M059J (cell line): ENCODE results near the gene PLEKHM3. TPM values are rescaled to one million over a fixed set of nuclear protein-coding genes. Genes with fewer than 3 reads are reported as not detected.

Experiments
- DNase-seq: peaks from one replicate; pipeline ENCODE4 v3.0.0-alpha.2; 2012; ENCODE audit warnings: low read depth
- total RNA-seq: library from RNA; depleted of rRNA; stranded (reverse); fragments of >200 nt; shearing (Covaris generic); gene quantifications from 2 replicates; pipeline ENCODE4 v1.2.3, GENCODE V29; 2014

Gene PLEKHM3
- total RNA-seq, 1 experiment from 2014 or later: 5.3 TPM

DNA sequence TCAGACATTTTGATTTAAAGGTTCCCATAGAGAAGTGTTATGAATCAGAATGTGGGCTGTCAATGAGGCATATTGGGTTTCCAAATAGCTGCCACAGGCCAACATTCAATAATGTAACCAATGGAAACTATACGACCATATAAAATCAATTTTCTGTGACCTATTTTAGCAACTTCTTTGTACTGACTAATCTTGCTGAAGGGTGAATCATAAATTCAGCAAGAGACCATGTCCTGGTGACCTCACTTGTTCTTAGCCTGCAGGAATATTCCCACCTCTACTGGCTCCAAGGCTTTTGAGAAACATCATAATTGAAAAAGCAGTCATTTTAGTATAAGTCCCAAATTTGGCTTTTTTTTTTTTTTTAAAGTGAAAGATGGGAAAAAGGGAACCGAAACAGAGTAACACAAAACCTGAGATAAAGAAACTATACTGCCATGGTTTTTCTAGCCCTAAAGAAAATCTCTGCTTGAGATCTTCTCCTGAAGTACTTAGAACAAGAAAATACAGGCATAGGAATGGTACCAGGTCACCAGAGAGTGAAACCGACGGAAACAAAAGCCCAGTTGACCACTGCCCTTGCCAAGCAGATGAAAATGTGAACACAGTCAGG is 32.1 kb downstream of the PLEKHM3 start:
- DNase-seq: peak; percentile 83

DNA sequence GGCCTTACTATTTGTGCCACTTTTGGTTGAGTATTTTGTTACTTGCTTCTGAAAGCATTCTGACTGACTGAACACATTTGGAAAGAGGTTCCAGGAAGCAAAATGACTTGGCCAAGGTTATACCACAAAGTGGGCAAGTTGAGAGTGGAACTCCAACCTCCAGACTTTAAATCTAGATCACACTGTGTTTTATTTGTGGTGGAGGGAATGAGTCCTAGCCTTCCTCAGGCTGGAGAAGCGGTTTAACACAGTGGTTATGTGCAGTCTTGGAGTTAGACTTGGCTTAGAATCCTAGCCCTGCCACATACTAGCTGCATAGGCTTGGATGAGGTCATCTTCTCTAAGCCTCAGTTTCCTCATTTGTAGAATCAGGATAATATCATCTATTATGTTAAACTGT is 33.4 kb downstream of the PLEKHM3 start:
- no peak for DNase-seq

DNA sequence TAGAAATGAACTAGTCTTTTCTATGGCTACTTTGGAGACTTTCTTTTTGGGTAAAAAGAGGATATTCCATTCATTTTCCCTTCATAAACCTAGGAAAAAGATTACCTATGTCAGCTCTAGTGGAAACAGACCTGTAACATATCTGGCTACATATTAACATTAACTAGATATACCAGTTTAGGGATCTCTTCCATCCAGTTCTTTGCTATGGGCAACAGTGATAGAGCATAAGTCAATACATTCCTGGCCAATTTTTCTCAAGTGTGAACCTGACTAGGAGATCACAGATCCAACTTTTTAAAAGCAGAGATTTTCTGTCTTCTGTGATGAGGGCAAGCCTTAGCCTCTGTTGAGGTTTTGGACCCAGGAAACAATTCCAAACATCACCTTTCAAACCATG is 34.5 kb downstream of the PLEKHM3 start:
- no peak for DNase-seq

DNA sequence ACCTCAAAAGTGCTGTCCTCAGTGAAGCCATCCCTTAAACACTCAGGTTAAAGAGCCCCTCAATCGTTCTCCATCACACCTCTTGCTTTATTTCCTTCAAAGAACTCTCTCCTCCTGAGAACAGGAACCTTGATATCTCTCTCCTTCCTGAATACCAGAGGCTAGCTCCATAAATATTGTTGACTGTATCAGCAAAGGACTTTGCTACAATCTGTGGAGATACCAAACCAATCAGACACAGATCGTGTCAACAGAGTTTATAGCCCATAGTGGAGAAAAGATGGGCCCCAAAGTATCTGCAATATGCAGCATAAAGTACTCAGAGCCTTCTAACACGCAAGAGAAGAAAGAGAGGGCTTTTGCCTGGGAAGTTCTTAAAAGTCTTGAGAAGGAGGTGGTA is 36.4 kb downstream of the PLEKHM3 start:
- DNase-seq: no peak

DNA sequence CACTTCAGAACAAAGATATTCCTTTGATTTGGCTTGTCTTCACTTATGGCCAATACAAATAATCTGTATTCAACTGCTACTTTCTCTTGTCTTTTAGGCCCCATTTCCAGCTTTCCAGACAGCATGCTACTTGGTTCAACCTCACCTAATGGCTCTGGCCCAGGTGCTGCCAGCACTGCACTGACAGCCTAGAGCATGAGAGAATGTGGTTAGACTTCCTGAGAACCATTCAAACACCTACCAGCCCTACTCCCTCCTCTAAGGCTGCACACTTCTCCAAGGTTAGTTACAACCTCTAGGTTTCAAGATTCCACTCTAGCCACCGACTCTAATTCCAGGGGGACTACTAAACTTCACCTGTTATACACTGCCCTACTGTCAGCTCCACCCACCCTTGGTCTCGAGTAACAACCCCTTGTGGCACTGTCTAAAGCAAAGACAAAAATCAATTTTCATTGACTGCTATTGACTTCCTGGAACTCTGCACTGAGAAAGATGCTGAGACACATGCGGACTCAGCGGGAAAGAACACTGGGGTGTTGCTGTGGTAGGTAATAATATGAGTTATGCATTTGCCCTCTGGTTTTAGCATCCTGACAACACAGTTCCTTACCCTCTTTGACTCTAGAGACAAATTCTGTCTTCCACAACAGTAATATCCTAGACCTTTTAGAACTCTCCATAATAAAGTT is 38.2 kb downstream of the PLEKHM3 start:
- no peak for DNase-seq

DNA sequence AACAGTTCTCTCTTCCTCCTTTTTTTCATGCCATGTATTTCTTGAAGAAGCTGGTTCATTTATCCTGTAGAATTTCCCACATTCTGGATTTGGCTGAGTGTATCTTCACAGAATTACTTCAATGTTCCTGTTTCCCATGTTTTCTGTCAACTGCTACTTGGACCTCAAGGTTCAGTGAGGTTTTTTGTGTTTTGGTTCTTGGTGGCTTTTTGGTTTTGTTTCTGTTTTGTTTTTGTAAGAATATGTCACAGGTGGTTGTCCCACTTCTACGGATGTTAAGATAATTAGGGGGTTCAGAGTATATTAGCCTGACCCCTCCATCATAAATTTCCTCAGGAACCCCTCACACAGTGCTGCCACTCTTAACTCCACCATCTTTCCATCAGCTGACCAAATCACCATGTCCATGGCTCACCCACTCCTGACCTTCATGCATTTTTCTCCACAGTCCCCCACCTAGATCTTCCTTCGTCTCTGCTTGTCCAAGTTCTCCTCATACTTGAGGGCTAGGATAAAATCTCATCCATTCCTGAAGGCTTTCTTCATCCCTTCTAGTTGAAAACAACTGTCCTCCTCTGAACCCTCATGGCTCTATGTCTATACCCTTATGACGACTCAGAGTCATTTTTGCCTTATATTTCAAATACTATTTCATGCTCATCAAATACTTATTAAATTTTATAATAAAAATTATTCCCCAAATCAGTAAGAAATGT is 40.4 kb downstream of the PLEKHM3 start:
- no peak for DNase-seq

DNA sequence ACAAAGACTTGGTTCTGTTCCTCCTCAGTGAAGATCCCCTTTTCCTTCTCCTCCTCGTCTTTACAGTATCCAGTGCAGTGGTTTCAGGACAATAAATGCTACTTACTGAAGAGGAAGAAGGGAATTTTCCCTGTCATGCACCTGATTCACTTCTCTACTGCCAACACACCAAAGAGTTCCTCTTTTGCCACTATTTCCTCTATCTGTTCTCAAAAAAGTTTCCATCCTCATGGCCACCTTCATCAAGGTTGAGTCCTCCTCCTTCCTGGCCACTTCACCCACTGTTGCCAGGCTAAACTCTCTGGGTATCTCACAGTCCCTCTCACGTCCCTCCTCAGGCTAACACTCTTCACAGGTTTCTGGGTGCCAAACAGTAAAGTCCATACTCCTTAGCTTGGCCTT is 41.7 kb downstream of the PLEKHM3 start:
- no peak for DNase-seq

DNA sequence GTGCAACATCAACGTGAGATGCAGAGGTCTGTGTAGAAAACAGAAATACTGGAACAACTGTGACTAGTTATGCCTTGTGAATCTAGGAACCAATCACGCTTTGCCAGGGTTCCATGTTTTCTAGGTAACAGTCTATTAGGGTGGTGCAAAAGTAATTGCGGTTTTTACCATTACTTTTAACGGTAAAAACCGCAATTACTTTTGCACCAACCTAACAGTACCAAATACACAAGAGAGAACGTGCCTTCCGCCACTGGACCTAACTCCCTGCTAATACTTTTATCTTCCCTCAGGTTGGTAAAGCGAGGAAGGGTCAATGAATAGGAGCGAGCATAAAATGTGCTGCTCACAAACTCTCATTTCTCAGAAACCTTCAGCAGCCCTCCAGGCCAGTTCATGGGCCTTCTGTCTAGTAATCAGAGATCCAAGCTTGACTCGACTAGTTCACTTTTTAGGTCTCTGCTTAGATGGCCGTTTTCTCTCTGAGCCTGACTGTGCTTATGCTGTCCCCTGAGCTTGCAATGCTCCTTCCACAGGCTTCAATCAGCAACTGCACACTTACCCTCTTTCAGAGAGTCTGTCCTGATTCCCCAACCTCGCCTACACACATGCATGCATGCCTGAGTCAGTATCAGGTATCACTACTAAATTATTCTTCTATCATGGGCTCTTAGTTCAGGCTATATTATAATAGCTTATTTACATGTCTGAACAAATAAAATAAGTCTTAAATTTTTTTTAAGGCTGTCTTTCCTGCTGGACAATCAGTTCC is 47.0 kb downstream of the PLEKHM3 start:
- no peak for DNase-seq

DNA sequence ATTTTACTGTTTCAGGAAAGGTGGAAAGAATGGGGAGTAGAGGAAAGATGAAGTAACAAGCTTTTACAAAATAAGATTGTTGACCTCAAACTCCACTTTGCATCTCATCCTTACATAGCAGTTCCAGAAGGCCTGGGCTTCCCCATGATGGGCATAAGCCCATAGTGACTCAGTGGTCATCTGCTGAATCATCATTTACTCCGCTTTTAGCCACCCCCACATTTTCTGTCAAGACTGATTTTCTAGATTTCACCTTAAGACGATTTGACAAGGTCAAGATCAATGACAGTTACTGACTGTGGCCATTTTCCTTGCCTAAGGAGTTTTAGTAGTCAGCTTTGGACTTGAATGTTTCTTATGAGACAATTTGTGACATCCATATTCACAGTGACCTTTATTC is 49.4 kb downstream of the PLEKHM3 start:
- DNase-seq: no peak

DNA sequence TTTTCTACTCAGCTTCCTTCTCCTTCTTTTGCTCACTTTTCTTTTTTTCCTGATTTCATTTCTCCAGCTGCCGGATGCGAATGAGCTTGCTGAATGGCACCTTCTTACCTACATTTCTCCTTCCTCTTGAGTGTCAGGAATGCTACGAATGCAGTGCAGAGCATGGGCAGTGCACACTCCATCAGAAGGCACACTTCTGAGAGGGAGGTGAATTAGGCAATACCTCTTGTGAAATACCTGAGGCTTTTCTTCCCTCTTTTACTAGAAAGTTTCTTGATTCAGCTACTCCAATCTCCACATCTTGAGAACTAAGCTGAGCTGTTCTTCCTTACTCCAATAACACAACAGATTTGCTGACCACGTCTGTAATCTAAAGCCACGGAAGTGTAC is 51.1 kb downstream of the PLEKHM3 start:
- DNase-seq: no peak

DNA sequence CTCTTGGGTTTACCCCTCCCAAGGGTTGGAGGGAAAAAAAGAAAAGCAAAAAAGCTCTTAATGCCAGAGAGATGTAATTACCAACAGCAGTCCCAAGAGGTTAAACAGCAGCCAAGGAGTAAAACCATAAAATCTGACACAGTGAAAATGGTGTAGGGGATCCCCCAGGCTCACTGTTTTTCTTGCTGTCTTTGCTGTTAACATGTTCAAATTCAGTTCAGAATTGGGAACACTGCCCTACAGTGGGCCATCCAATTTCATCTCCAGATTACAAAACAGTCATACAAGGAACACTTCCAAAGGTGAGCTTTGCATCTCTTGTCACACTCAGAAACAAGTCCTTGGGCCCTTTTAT is 54.5 kb downstream of the PLEKHM3 start:
- no peak for DNase-seq

DNA sequence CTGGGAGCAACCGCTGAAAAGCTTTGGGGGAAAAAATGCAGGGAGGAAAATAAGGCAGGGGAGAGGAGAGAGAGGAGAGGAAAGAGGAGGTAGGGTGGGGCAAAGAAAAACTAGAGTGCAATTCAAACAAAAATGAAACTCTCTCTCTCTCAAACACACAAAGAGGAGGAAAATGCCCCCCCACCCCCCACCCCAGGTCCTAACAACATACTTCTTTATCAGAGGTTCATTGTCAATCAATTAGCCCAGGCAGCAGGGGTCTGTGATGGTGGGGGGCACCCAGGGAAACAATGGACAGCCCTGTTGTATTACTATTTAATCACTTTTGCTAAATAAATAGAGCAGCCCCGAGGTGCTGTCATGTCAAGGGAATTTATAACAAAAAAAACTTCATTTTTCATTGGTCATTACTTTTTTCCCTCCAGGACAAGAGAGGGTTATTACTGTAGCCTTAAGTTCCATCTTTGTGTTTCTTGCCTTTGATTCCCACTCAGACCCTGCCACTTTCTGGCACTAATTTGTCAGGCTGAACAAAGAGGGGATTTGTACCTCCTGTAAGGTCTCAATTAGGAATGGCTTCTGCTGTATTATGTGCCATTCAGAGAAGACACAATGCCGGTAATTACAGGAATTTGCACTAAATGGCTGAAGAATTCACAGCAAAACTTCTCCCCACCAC is 55.0 kb downstream of the PLEKHM3 start:
- no peak for DNase-seq

DNA sequence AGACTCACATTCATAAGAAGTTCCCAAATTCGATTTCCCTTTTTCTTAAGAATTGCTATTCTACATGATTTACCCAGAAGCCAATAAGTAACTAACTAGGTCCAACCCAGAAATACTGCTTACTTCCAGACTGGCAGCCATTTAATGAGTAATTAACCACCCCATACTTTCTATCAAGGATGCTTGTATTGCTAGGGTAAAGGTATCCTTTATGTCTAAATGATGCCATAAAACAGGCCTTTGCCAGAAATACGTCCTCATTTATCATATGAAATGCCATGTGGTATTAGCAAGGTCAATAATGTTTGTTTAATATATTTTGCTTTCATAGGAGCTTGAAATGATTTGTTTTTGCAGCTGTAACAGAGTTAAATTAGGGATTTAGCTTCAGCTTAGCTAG is 56.1 kb downstream of the PLEKHM3 start:
- no peak for DNase-seq

DNA sequence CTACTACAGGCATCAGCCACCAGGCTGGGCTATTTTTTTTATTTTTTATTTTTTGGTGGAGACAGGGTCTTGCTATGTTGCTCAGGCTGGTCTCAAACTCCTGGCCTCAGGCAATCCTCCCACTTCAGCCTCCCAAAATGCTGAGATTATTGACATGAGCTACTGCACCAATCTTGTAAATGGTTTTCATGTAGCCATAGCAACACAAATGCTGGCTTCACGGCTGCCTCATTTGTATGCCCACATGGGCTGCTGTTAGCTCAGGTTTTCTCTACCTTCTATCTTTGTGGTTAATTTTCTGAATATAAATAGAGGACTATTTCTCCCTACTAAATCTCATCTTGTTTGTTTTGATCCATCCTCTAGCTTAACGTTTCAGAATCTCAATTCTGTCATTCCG is 58.2 kb downstream of the PLEKHM3 start:
- DNase-seq: no peak

DNA sequence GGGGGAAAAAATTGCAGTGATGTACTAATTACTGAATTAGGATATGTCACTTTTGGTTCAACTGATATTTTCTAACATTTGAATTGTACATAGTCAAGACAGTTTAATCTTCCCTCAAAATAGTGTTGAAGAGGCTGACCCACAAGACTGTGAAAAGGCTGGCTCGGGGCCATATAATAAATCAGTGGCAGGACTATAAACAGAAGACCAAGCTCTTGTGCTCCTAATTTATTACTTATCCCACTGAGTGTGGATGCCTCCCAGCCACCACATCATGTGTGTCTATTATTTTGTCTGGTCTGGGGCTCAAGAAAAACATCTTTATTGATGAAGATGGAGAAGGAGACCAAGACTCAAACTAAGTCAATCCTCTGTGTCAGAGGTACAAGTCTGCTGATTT is 64.4 kb downstream of the PLEKHM3 start:
- peak; percentile 16 for DNase-seq

DNA sequence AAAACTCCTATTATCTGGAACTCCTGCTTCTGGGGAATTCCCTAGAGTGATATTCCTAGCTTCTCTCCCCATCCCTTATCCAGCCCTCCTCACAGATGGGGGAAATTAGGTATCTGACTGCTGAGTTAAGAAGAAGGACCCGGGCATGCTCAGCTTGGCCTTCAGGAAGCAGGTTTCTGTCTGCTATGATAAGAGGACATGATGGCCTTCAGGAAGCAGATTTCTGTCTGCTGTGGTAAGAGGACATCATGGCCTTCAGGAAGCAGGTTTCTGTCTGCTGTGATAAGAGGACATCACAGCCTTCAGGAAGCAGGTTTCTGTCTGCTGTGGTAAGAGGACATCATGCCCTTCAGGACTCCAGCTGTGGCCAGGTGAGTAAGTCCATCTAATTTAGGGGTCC is 65.2 kb downstream of the PLEKHM3 start:
- DNase-seq: no peak

DNA sequence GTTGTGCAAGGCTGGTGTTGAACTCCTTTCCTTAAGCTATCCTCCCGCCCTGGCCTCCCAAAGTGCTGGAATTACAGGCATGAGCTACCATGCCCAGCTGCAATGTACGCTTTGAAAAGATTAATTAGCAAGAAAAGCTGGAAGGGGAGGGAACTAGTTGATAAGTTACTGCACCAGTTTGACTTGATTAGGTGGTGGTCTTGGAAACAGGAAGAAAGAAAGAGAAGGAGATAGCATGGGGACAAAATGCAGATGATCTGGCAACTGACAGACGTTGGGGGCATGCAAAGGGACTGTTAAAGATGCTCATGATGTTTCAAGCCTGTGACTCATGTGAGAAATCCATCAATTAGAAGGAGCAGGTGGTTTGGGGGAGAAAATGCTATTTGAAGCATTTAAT is 68.6 kb downstream of the PLEKHM3 start:
- no peak for DNase-seq

DNA sequence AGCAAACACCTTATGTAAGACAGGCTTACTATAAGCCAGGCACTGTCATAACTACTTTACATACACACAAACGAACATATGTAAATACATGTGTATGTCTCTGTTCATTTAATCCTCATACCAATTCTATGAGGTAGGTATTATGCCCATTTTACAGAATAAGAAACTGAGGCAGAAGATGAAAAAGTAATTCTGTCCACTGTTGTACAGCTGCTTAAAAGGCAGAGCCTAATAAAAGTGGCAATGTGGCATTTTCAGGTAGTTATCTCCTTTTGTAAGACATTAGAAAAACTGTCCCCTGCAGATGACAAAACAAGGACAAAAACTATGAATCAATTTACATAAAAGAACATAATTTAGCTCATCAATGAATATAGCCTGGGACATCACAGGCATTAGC is 69.9 kb downstream of the PLEKHM3 start:
- no peak for DNase-seq

DNA sequence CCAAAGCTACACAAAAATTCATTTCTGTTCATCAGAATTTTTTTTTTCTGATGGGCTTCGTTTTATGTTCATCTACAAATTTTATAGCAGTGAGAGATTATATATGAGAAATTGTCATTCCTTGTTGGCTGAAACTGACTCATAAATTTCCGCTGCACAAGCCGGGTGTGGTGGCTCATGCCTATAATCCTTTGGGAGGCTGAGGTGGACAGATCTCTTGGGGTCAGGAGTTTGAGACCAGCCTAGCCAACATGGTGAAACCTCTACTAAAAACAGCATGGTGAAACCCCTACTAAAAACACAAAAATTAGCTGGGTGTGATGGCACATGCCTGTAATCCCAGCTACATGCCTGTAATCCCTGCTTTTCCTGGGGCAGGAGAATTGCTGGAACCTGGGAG is 72.0 kb downstream of the PLEKHM3 start:
- no peak for DNase-seq

DNA sequence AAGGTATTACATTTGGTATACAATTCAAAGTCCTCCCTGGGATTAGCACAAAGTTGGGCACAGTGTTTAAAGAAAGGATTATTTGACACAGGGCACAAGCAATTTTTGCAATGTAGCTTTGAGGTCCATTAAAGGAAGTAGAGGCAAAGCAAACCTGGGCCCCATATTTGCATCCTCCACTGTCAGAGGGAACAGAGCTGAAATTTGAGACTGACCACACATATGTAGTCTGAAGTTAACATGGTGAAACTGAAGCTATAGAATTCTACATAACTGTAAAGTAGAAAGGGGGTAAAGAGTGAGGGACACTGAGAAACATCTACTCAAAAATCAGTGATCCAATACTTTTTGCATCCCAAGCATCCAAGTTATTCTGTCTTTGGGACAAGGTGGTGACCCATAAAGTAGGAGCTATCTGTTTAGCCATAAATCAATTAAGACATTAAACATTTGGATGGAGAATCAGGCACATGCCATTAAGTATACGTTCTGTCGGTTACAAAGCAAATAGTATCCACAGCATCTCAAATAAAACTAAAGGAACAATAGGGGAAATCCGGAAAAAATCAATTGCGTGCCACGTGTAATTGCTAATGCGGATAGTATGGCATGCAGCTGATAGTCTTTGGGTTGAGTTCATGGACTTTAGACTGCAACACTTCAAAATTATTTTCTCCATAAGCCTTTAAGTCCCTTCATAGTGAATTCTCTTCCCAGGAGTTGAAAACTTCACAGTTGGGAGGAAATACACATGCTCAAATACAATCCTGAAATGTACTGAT is 72.6 kb downstream of the PLEKHM3 start:
- no peak for DNase-seq
